HT1080 (cell line): ENCODE data around the gene HBP1. TPM values are rescaled to one million over a fixed set of nuclear protein-coding genes. Genes with fewer than 3 reads are reported as not detected.
A peak's percentile ranks its signal among the peaks of the same experiment; 100 is the strongest.
"Not testable (repeated sequence)": the region's sequence is repeated elsewhere in the genome, so short reads cannot be mapped to it uniquely, and the experiment has no call there.

ENCODE experiments used
- DNase-seq: peaks from one replicate; pipeline ENCODE4 v3.0.0-alpha.2; 2015; ENCODE audit warnings: low read depth
- polyA plus RNA-seq, 2 experiments: library from polyadenylated mRNA; depleted of rRNA; stranded (reverse); fragments of >200 nt; gene quantifications; 2 replicates each; pipeline ENCODE4 v1.2.3, GENCODE V29; 2015
- total RNA-seq: library from RNA; depleted of rRNA; stranded (reverse); fragments of >200 nt; shearing (Covaris generic); gene quantifications from 2 replicates; pipeline ENCODE4 v1.2.3, GENCODE V29; 2014; rRNA removed

Gene HBP1
- 20.6 and 25.9 TPM in 2 replicates for total RNA-seq
- 29.6 and 39.3 TPM in 2 replicates for polyA plus RNA-seq (2015; cell fraction: cytosol; rRNA removed)
- 62.1 and 64.7 TPM in 2 replicates for polyA plus RNA-seq (2015; cell fraction: nucleus; rRNA removed)

GRCh38 chr7:107168233-107169119 lies at the start of gene HBP1:
Gene HBP1 (plus strand): TSS chr7:107169003. CDS start chr7:107179894, 10,891 bp downstream.
- peak; percentile 100 for DNase-seq

GRCh38 chr7:107119376-107120105 lies 49.3 kb upstream of the HBP1 start:
- no peak for DNase-seq

GRCh38 chr7:107122486-107122911 lies 46.3 kb upstream of the HBP1 start:
- no peak for DNase-seq

- DNase-seq: no peak
These were observed 45.4 kb upstream of the HBP1 start for GRCh38 chr7:107123392-107123791.

GRCh38 chr7:107125475-107125874 lies 43.3 kb upstream of the HBP1 start:
- DNase-seq: no peak

GRCh38 chr7:107128217-107128616 lies 40.6 kb upstream of the HBP1 start:
- DNase-seq: no peak

- no peak for DNase-seq
These were observed 40.1 kb upstream of the HBP1 start for GRCh38 chr7:107128748-107129147.

- no peak for DNase-seq
These were observed 38.1 kb upstream of the HBP1 start for GRCh38 chr7:107130487-107131220.

- no peak for DNase-seq
These were observed 35.4 kb upstream of the HBP1 start for GRCh38 chr7:107133396-107133795.

- no peak for DNase-seq
These were observed 29.9 kb upstream of the HBP1 start for GRCh38 chr7:107138696-107139420.

- not testable (repeated sequence) for DNase-seq
These were observed 24.9 kb upstream of the HBP1 start for GRCh38 chr7:107143875-107144274.

GRCh38 chr7:107145067-107145838 lies 23.6 kb upstream of the HBP1 start:
- no peak for DNase-seq

- peak; percentile 41 for DNase-seq
These were observed 21.1 kb upstream of the HBP1 start for GRCh38 chr7:107147464-107148393.

GRCh38 chr7:107148721-107149120 lies 20.1 kb upstream of the HBP1 start:
- no peak for DNase-seq

- DNase-seq: no peak
These were observed 18.9 kb upstream of the HBP1 start for GRCh38 chr7:107149863-107150262.

- peak; percentile 55 for DNase-seq
These were observed 18.3 kb upstream of the HBP1 start for GRCh38 chr7:107150375-107151073.

- DNase-seq: no peak
These were observed 17.3 kb upstream of the HBP1 start for GRCh38 chr7:107151538-107151937.

GRCh38 chr7:107152011-107152410 lies 16.8 kb upstream of the HBP1 start:
- DNase-seq: peak; percentile 73
